Hematopoietic multipotent progenitor cell treated with erythropoietin and hydrocortisone succinate and interleukin-3 and kit ligand, for 6 days (in vitro differentiated cells): ENCODE results near the gene LHFPL4.

ENCODE experiments used
- DNase-seq: peaks from one replicate; pipeline ENCODE4 v3.0.0-alpha.2; 2015

LHFPL4 gene

DNA sequence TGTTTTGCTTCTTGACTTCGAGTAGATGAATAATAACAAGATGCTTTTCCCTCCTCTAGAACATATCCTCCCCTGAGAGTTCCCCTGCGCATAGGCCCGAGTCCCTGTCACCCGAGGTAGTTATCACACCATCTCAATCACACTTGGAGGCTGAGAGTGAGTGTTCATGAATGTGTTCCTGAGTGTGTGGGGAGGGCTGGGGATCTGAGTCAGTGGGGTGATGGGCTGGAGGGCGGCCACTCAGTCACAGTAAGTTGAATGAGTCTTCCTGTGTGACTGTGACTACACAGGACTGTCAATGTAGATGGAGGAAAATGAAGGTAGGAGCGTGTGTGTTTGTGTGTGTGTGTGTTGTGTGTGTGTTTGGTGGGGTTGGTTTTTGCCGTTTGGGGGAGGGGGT, 85.2 kb downstream of the LHFPL4 start:
- DNase-seq = no peak

DNA sequence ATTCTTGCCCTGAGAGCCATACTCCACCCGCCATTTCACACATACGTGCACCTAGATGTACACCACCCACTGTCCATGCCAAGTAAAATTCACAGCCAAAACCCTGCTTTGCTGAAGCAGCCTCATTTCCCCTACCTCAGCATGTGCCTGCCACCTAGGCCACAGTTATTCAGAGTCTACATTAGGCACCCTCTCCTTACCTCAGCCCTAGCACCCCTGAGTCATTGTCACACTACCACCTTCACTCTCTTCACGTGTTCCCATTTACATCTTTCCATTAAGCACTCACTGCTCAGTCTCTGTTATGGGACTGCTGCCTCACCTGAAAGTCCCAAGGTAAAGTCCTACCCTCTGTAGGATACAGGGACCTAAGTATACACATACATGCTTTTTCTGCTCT, 86.2 kb downstream of the LHFPL4 start:
- no peak for DNase-seq

GRCh38 chr3:9455596-9456131, 98.0 kb downstream of the LHFPL4 start:
- no peak for DNase-seq

- DNase-seq = no peak
Measured at GRCh38 chr3:9452417-9452816, 101.2 kb downstream of the LHFPL4 start.

DNA sequence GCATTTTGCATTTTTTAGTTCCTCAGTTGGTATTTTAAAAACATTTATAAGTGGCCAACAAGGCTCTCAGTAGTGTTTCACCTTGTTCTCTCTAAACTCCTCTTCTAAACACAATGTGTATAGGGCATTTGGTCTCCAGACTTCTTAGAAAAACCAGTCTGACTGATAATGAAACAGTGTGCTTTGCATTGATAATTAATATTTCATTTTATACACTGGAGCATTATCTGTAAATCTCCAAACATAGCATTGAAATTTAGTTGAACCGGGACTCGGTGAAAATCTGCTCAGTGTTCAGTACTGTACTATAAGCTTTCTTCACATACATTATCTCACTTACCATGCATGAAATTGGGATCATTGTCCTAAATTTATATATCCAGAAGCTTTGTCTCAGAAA, 102.6 kb downstream of the LHFPL4 start:
- DNase-seq = peak; percentile 61

- DNase-seq = peak; percentile 55
Measured at GRCh38 chr3:9450126-9450525, 103.5 kb downstream of the LHFPL4 start.

- DNase-seq = peak; percentile 10
Measured at GRCh38 chr3:9448643-9449042, 105.0 kb downstream of the LHFPL4 start.
